GM03348 (cell line): ENCODE results near the gene TSPAN15.

Source experiments
- DNase-seq: peaks from one replicate; pipeline ENCODE4 v3.0.0; 2012; ENCODE audit warnings: low spot score

The TSPAN15 gene

GRCh38 chr10:69553328-69553727 lies 102.1 kb downstream of the TSPAN15 start:
- no peak for DNase-seq

- no peak for DNase-seq
These were observed 103.3 kb downstream of the TSPAN15 start for GRCh38 chr10:69554611-69555010.
